Trophoblast cell (in vitro differentiated cells and primary cell): ENCODE results near the gene LINGO3.

Experiments used
- DNase-seq, 2 donors: peaks; one replicate each; pipeline ENCODE4 v3.0.0-alpha.2; 2016
- H2AFZ ChIP-seq: 2 replicates; pipeline ENCODE4 v1.6.1; 2013; ENCODE audit warnings: low read length, moderate library complexity, mild to moderate bottlenecking; ENCODE audit not compliant: insufficient read depth, poor library complexity
- H2AK5ac ChIP-seq: 2 replicates; pipeline ENCODE4 v1.6.1; 2013; ENCODE audit warnings: mild to moderate bottlenecking, low read length
- H2BK120ac ChIP-seq: 2 replicates; pipeline ENCODE4 v1.6.1; 2013; ENCODE audit warnings: low read length, mild to moderate bottlenecking, moderate library complexity; ENCODE audit not compliant: insufficient read depth, poor library complexity
- H2BK12ac ChIP-seq: 2 replicates; pipeline ENCODE4 v1.6.1; 2013; ENCODE audit warnings: mild to moderate bottlenecking, low read length, moderate library complexity
- H2BK5ac ChIP-seq: 2 replicates; pipeline ENCODE4 v1.6.1; 2013; ENCODE audit warnings: low read length, low read depth, moderate library complexity, mild to moderate bottlenecking; ENCODE audit not compliant: poor library complexity
- H3K14ac ChIP-seq: 2 replicates; pipeline ENCODE4 v1.6.1; 2013; ENCODE audit warnings: mild to moderate bottlenecking, low read length
- H3K18ac ChIP-seq: 2 replicates; pipeline ENCODE4 v1.6.1; 2013; ENCODE audit warnings: mild to moderate bottlenecking, low read length
- H3K23ac ChIP-seq: 2 replicates; pipeline ENCODE4 v1.6.1; 2013; ENCODE audit warnings: low read length
- H3K27ac ChIP-seq: 2 replicates; pipeline ENCODE4 v1.5.1; 2013; ENCODE audit warnings: low read depth, mild to moderate bottlenecking, inconsistent platforms, low read length, moderate library complexity
- H3K27me3 ChIP-seq: 2 replicates; pipeline ENCODE4 v1.6.1; 2013; ENCODE audit warnings: inconsistent platforms, mild to moderate bottlenecking, low read length, moderate library complexity; ENCODE audit not compliant: insufficient read depth
- H3K36me3 ChIP-seq, 2 experiments: 1 replicate in 1 of 2; 2 replicates in 1 of 2; pipeline ENCODE4 v1.6.1; 2013; ENCODE audit warnings: low read length in 2 of 2, mild to moderate bottlenecking in 2 of 2, moderate library complexity in 1 of 2; ENCODE audit not compliant: insufficient read depth in 2 of 2, control insufficient read depth in 1 of 2
- H3K4ac ChIP-seq: 2 replicates; pipeline ENCODE4 v1.6.1; 2013; ENCODE audit warnings: low read depth, mild to moderate bottlenecking, low read length, moderate library complexity
- H3K4me1 ChIP-seq, 2 experiments: 1 replicate in 1 of 2; 2 replicates in 1 of 2; pipeline ENCODE4 v1.6.1; 2013; ENCODE audit warnings: low read length in 2 of 2, mild to moderate bottlenecking in 2 of 2, moderate library complexity in 1 of 2; ENCODE audit not compliant: insufficient read depth in 2 of 2, control insufficient read depth in 1 of 2
- H3K4me2 ChIP-seq: 2 replicates; pipeline ENCODE4 v1.6.1; 2013; ENCODE audit warnings: inconsistent platforms, mild to moderate bottlenecking, low read length, moderate library complexity
- H3K4me3 ChIP-seq: 2 replicates; pipeline ENCODE4 v1.5.1; 2013; ENCODE audit warnings: mild to moderate bottlenecking, low read depth, low read length, inconsistent platforms
- H3K79me1 ChIP-seq: one replicate; pipeline ENCODE4 v1.6.1; 2013; ENCODE audit warnings: low read length
- H3K79me2 ChIP-seq: 2 replicates; pipeline ENCODE4 v1.6.1; 2013; ENCODE audit warnings: low read length, mild to moderate bottlenecking; ENCODE audit not compliant: control insufficient read depth, insufficient read depth, poor library complexity
- H3K9ac ChIP-seq: 2 replicates; pipeline ENCODE4 v1.6.1; 2013; ENCODE audit warnings: mild to moderate bottlenecking, low read length
- H3K9me3 ChIP-seq: 2 replicates; pipeline ENCODE4 v1.6.1; 2013; ENCODE audit warnings: low read depth, mild to moderate bottlenecking, control low read depth, inconsistent platforms, low read length; ENCODE audit not compliant: insufficient read depth
- H4K12ac ChIP-seq: 2 replicates; pipeline ENCODE4 v1.6.1; 2013; ENCODE audit warnings: low read depth, mild to moderate bottlenecking, low read length, moderate library complexity
- H4K8ac ChIP-seq: 2 replicates; pipeline ENCODE4 v1.6.1; 2013; ENCODE audit warnings: low read depth, mild to moderate bottlenecking, low read length, moderate library complexity
- H4K91ac ChIP-seq: one replicate; pipeline ENCODE4 v1.6.1; 2013; ENCODE audit warnings: low read depth, mild to moderate bottlenecking, low read length, moderate library complexity
- WGBS: extraction: QIAGEN DNeasy Blood & Tissue Kit; methylation state at CpG from one replicate; pipeline ENCODE4 v1.1.7; 2013; ENCODE audit warnings: missing lambda C conversion rate; ENCODE audit not compliant: insufficient read length, insufficient coverage; ENCODE audit errors: extremely low coverage; 5-methylcytosine and 5-hydroxymethylcytosine counted together

LINGO3 gene

DNA sequence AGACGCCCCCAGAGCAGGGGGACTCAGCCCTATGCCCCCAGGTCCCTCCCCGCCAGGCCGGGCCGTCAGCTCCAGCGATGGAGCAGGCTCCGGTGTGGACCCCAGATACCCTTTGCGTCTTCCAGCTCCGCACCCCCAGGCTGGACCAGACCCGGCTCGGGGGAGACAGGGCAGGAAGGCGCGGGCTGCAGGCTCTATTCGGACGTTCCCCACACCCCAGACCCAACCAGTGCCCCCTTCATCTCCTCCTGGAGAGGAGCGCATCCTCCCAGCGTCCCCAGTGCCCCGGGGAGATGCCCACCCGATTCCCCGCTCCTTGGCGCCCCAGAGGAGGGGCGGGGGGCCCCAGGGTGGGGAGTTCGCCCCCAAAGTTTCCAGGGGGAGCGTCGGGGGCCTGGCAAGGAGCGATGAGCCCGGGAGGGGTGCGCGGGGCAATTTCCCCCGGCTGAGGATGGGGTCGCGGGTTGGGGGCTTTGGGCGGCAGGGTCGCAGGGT lies 389 bp downstream of the LINGO3 start:
- Histone ChIP-seq H3K36me3 (no peaks in the 10 kb centered on the region), H3K23ac (no peak overlapping the region), H2BK120ac (no peak overlapping the region), H3K9me3 (peaks cover 4% of the 10 kb centered on the region), H2AK5ac (no peak overlapping the region), H3K27ac (no peak overlapping the region), H4K91ac (no peak overlapping the region), H3K9ac (no peak overlapping the region), H2BK12ac (no peak overlapping the region), H3K4ac (no peak overlapping the region), H3K14ac (no peak overlapping the region), H3K4me1 (peaks cover 0 to 3% of the 10 kb centered on the region in 2 experiments), H3K79me1 (no peaks in the 10 kb centered on the region), H3K4me2 (peak overlapping the region; percentile 25), H4K12ac (no peak overlapping the region), H4K8ac (no peak overlapping the region), H3K79me2 (no peaks in the 10 kb centered on the region), H2BK5ac (no peak overlapping the region), H3K18ac (no peak overlapping the region), H3K27me3 (peaks cover 22% of the 10 kb centered on the region), H3K4me3 (no peak overlapping the region), H2AFZ (no peak overlapping the region)
- DNase-seq: no peak
- no CpG with 5 or more reads among the region's 33 CpGs for whole genome bisulfite sequencing

- no peak overlapping the region for H3K27ac ChIP-seq
- H3K14ac ChIP-seq: no peak overlapping the region
- H3K4me2 ChIP-seq: no peak overlapping the region
- H3K4me1 ChIP-seq: peaks cover 0 to 3% of the 10 kb centered on the region in 2 experiments
- no peak overlapping the region for H3K4ac ChIP-seq
- no peaks in the 10 kb centered on the region for H3K36me3 ChIP-seq
- no peak overlapping the region for H4K91ac ChIP-seq
- no peak overlapping the region for H3K18ac ChIP-seq
- no peaks in the 10 kb centered on the region for H3K79me2 ChIP-seq
- no peak overlapping the region for H2BK120ac ChIP-seq
- no peak overlapping the region for H3K23ac ChIP-seq
- H2AK5ac ChIP-seq: no peak overlapping the region
- H2AFZ ChIP-seq: no peak overlapping the region
- H3K79me1 ChIP-seq: no peaks in the 10 kb centered on the region
- no peak overlapping the region for H4K12ac ChIP-seq
- WGBS: no CpG with 5 or more reads among the region's 17 CpGs
- H3K9ac ChIP-seq: no peak overlapping the region
- H2BK5ac ChIP-seq: no peak overlapping the region
- no peak overlapping the region for H2BK12ac ChIP-seq
- peaks cover 27% of the 10 kb centered on the region for H3K27me3 ChIP-seq
- peaks cover 4% of the 10 kb centered on the region for H3K9me3 ChIP-seq
- DNase-seq: no peak
- H3K4me3 ChIP-seq: no peak overlapping the region
- H4K8ac ChIP-seq: no peak overlapping the region
These were observed 983 bp downstream of the LINGO3 start for GRCh38 chr19:2306971-2307370.

GRCh38 chr19:2306281-2306806 lies 1.6 kb downstream of the LINGO3 start:
- Histone ChIP-seq H3K23ac (no peak overlapping the region), H2AK5ac (no peak overlapping the region), H4K8ac (no peak overlapping the region), H3K36me3 (no peaks in the 10 kb centered on the region), H3K4me1 (peaks cover 0 to 3% of the 10 kb centered on the region in 2 experiments), H3K4me3 (no peak overlapping the region), H3K4ac (no peak overlapping the region), H3K14ac (no peak overlapping the region), H3K9ac (no peak overlapping the region), H3K18ac (no peak overlapping the region), H3K9me3 (peaks cover 4% of the 10 kb centered on the region), H3K79me2 (no peaks in the 10 kb centered on the region), H2BK120ac (no peak overlapping the region), H3K27ac (no peak overlapping the region), H3K4me2 (no peak overlapping the region), H2BK12ac (no peak overlapping the region), H2AFZ (no peak overlapping the region), H4K91ac (no peak overlapping the region), H2BK5ac (no peak overlapping the region), H4K12ac (no peak overlapping the region), H3K79me1 (no peaks in the 10 kb centered on the region), H3K27me3 (peaks cover 27% of the 10 kb centered on the region)
- no peak for DNase-seq
- WGBS: no CpG with 5 or more reads among the region's 19 CpGs

DNA sequence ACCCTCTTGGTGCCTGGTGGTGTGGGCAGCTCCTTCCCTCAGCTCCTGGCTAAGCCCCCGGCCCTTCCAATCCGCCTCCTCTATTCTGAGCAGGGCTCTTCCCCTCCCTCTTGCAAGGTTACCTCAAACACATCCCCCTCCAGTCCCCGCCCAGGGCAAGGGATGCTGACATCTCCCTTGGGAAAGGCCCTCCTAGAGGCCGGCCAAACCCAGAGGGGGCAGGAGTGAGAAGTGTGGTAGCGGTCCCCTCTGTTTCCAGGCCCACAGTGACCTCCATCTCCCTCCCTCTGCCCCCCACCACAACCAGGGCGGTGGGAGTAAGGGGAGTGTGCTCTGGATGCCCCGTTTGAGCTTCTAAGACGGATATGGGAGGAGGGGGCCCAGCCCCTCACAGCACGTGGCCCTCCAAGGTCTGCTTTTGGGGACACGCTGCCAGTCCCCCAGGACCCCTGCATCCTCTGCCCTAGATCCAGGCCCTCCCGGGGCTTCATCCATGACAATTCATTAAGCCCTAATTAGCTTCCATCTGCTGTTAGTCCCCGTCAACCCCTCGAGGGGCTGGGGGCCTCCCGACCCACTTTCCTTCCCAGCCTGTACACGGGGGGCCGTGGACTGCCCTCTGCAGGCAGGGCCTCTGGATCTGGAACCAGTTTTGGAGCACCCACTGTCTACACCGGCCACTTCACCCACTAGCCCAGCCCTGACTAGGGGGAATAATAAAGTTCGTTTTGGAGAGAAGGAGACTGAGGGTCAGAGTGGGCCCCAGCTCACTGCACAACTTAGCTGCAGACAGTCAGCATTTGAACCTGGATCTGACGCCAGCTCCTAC lies 2.3 kb downstream of the LINGO3 start:
- H2BK5ac ChIP-seq: no peak overlapping the region

More for the DNA sequence above, 2.3 kb downstream of the LINGO3 start:
- H4K91ac ChIP-seq: no peak overlapping the region
- no peaks in the 10 kb centered on the region for H3K79me2 ChIP-seq
- no peak overlapping the region for H3K4ac ChIP-seq
- no peak overlapping the region for H3K23ac ChIP-seq
- no peak overlapping the region for H3K18ac ChIP-seq
- no CpG with 5 or more reads among the region's 19 CpGs for WGBS
- no peak overlapping the region for H2BK12ac ChIP-seq
- H2AFZ ChIP-seq: no peak overlapping the region
- no peak overlapping the region for H3K14ac ChIP-seq
- H3K27ac ChIP-seq: no peak overlapping the region
- H4K12ac ChIP-seq: no peak overlapping the region
- H3K27me3 ChIP-seq: peaks cover 27% of the 10 kb centered on the region
- no peak overlapping the region for H3K4me2 ChIP-seq
- peaks cover 0 to 3% of the 10 kb centered on the region in 2 experiments for H3K4me1 ChIP-seq
- peaks cover 4% of the 10 kb centered on the region for H3K9me3 ChIP-seq
- H3K36me3 ChIP-seq: no peaks in the 10 kb centered on the region
- no peak overlapping the region for H3K9ac ChIP-seq
- no peak overlapping the region for H2BK120ac ChIP-seq
- H4K8ac ChIP-seq: no peak overlapping the region
- peak overlapping the region; percentile 39 for H3K4me3 ChIP-seq
- H3K79me1 ChIP-seq: no peaks in the 10 kb centered on the region
- DNase-seq: no peak
- no peak overlapping the region for H2AK5ac ChIP-seq
